WTC11 (cell line): ENCODE results near the gene EPHA6. TPM values are rescaled to one million over a fixed set of nuclear protein-coding genes. Genes with fewer than 3 reads are reported as not detected.

Experiments used
- ATAC-seq: fragments of 200-7000 bp; cut with Tn5 transposase; 2 replicates; pipeline ENCODE4 v1.10.0; 2021; ENCODE audit warnings: mild to moderate bottlenecking, moderate library complexity
- CTCF ChIA-PET: fragments of 300-600 bp; sonication (Branson Sonifier 250); formaldehyde crosslinking; loops from one replicate; lab custom pipeline; 2021; ENCODE audit warnings: antibody characterized with exemption; lab: Charles Lee
- POLR2A ChIA-PET: fragments of 350-600 bp; sonication (Branson Sonifier 250); formaldehyde crosslinking; loops from one replicate; lab custom pipeline; 2021; ENCODE audit warnings: antibody characterized with exemption; lab: Charles Lee
- DNase-seq: peaks from one replicate; pipeline ENCODE4 v3.0.0; 2021; ENCODE audit warnings: low spot score
- H3K27ac Mint-ChIP-seq: 2 replicates; pipeline ENCODE4 v1.8.0; 2021; ENCODE audit warnings: mixed read lengths
- H3K27me3 Mint-ChIP-seq: 2 replicates; pipeline ENCODE4 v1.8.0; 2021; ENCODE audit warnings: low read depth, mild to moderate bottlenecking, moderate library complexity, mixed read lengths
- H3K36me3 Mint-ChIP-seq: 2 replicates; pipeline ENCODE4 v1.8.0; 2021; ENCODE audit warnings: mixed read lengths
- H3K4me1 Mint-ChIP-seq: 2 replicates; pipeline ENCODE4 v1.8.0; 2022; ENCODE audit warnings: mixed read lengths
- H3K4me3 Mint-ChIP-seq: 2 replicates; pipeline ENCODE4 v1.8.0; 2021; ENCODE audit warnings: mild to moderate bottlenecking, moderate library complexity, mixed read lengths
- H3K9me3 Mint-ChIP-seq: 2 replicates; pipeline ENCODE4 v1.8.0; 2021; ENCODE audit warnings: mixed read lengths
- ESRRA ChIP-seq: sonication (generic); formaldehyde crosslinking; IDR thresholded peaks from 2 replicates; pipeline ENCODE4 v1.8.1; 2022; ENCODE audit warnings: mild to moderate bottlenecking, missing genetic modification reagents, borderline replicate concordance
- FOXJ3 ChIP-seq: sonication (generic); formaldehyde crosslinking; IDR thresholded peaks from 2 replicates; pipeline ENCODE4 v1.9.0; 2021; ENCODE audit warnings: missing genetic modification reagents, mild to moderate bottlenecking, borderline replicate concordance
- FOXP1 ChIP-seq: sonication (generic); formaldehyde crosslinking; IDR thresholded peaks from 2 replicates; pipeline ENCODE4 v1.8.0; 2022; ENCODE audit warnings: missing genetic modification reagents, mild to moderate bottlenecking, moderate library complexity, borderline replicate concordance
- GABPB1 ChIP-seq: sonication (generic); formaldehyde crosslinking; IDR thresholded peaks from 2 replicates; pipeline ENCODE4 v1.8.1; 2023; ENCODE audit warnings: mild to moderate bottlenecking, missing genetic modification reagents
- GRHL2 ChIP-seq: fragments of 250-450 bp; sonication (Bioruptor Pico); IDR thresholded peaks from 2 replicates; pipeline ENCODE4 v1.8.0; 2022; ENCODE audit warnings: mild to moderate bottlenecking, moderate library complexity; ENCODE audit not compliant: insufficient replicate concordance, severe bottlenecking
- NFATC4 ChIP-seq: fragments of 250-450 bp; sonication (Bioruptor Pico); IDR thresholded peaks from 2 replicates; pipeline ENCODE4 v1.9.0; 2021; ENCODE audit warnings: mild to moderate bottlenecking
- SMAD4 ChIP-seq: sonication (generic); formaldehyde crosslinking; IDR thresholded peaks from 2 replicates; pipeline ENCODE4 v1.8.0; 2022; ENCODE audit warnings: mild to moderate bottlenecking, missing genetic modification reagents
- SOX15 ChIP-seq: fragments of 250-450 bp; sonication (Bioruptor Pico); IDR thresholded peaks from 2 replicates; pipeline ENCODE4 v1.9.0; 2021; ENCODE audit warnings: mild to moderate bottlenecking
- TEAD1 ChIP-seq: sonication (generic); formaldehyde crosslinking; IDR thresholded peaks from 2 replicates; pipeline ENCODE4 v1.8.0; 2022; ENCODE audit warnings: mild to moderate bottlenecking, missing genetic modification reagents
- TEAD4 ChIP-seq: sonication (generic); formaldehyde crosslinking; IDR thresholded peaks from 2 replicates; pipeline ENCODE4 v1.8.0; 2022; ENCODE audit warnings: mild to moderate bottlenecking, missing genetic modification reagents
- ZNF232 ChIP-seq: sonication (generic); formaldehyde crosslinking; IDR thresholded peaks from 2 replicates; pipeline ENCODE4 v1.8.0; 2022; ENCODE audit warnings: mild to moderate bottlenecking, missing genetic modification reagents
- total RNA-seq: library from RNA; stranded (reverse); gene quantifications from 3 replicates; pipeline ENCODE4 v1.2.3, GENCODE V29; 2021
- TF ChIP-seq, protein P1 (sequence below): sonication (generic); formaldehyde crosslinking; IDR thresholded peaks from 2 replicates; pipeline ENCODE4 v1.8.0; 2023; ENCODE audit warnings: mild to moderate bottlenecking, missing genetic modification reagents
- TF ChIP-seq, protein P2 (sequence below): sonication (generic); formaldehyde crosslinking; IDR thresholded peaks from 2 replicates; pipeline ENCODE4 v1.8.1; 2023; ENCODE audit warnings: mild to moderate bottlenecking, missing genetic modification reagents, moderate library complexity
- TF ChIP-seq, protein P3 (sequence below): sonication (generic); formaldehyde crosslinking; IDR thresholded peaks from 2 replicates; pipeline ENCODE4 v1.8.1; 2022; ENCODE audit warnings: missing genetic modification reagents, borderline replicate concordance
- TF ChIP-seq, protein P4 (sequence below): sonication (generic); formaldehyde crosslinking; IDR thresholded peaks from 2 replicates; pipeline ENCODE4 v1.8.0; 2023; ENCODE audit warnings: missing genetic modification reagents
- TF ChIP-seq, protein P5 (sequence below): sonication (generic); formaldehyde crosslinking; conservative IDR thresholded peaks from 2 replicates; pipeline ENCODE4 v1.8.1; 2022; ENCODE audit warnings: mild to moderate bottlenecking, missing genetic modification reagents
- TF ChIP-seq, protein P6 (sequence below): fragments of 250-450 bp; sonication (Bioruptor Pico); IDR thresholded peaks from 2 replicates; pipeline ENCODE4 v1.8.0; 2021; ENCODE audit warnings: mild to moderate bottlenecking
- TF ChIP-seq, protein P7 (sequence below): sonication (generic); formaldehyde crosslinking; IDR thresholded peaks from 2 replicates; pipeline ENCODE4 v1.8.1; 2023; ENCODE audit warnings: mild to moderate bottlenecking, missing genetic modification reagents
- TF ChIP-seq, protein P8 (sequence below): sonication (generic); formaldehyde crosslinking; IDR thresholded peaks from 2 replicates; pipeline ENCODE4 v1.8.1; 2023; ENCODE audit warnings: mild to moderate bottlenecking, moderate library complexity, missing genetic modification reagents

EPHA6 gene
- total RNA-seq, 1 experiment from 2014 or later: 2.1 TPM

DNA sequence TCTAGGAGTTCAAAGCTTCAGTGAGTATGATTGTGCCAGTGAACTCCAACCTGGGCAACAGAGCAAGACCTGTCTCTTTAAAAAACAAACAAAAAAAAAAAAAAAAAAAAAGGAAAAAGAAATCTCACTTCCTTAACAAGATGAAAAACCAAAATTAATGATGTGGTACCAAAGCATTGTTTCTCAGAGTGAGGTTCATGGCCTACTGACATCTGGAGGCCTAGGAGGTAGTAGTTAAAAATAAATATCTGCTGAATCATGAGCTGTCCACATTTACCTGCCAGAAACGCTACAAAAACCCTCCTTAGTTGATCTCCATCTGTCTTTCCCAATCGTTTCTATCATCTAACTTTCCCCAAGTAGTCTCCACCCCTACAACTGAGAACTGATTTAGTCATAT is 51.2 kb downstream of the EPHA6 start (continued):
- TF ChIP-seq, protein P1, sequence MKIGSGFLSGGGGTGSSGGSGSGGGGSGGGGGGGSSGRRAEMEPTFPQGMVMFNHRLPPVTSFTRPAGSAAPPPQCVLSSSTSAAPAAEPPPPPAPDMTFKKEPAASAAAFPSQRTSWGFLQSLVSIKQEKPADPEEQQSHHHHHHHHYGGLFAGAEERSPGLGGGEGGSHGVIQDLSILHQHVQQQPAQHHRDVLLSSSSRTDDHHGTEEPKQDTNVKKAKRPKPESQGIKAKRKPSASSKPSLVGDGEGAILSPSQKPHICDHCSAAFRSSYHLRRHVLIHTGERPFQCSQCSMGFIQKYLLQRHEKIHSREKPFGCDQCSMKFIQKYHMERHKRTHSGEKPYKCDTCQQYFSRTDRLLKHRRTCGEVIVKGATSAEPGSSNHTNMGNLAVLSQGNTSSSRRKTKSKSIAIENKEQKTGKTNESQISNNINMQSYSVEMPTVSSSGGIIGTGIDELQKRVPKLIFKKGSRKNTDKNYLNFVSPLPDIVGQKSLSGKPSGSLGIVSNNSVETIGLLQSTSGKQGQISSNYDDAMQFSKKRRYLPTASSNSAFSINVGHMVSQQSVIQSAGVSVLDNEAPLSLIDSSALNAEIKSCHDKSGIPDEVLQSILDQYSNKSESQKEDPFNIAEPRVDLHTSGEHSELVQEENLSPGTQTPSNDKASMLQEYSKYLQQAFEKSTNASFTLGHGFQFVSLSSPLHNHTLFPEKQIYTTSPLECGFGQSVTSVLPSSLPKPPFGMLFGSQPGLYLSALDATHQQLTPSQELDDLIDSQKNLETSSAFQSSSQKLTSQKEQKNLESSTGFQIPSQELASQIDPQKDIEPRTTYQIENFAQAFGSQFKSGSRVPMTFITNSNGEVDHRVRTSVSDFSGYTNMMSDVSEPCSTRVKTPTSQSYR (CRISPR knock-in tag): no peak
- TF ChIP-seq SOX15 (CRISPR knock-in tag): no peak

DNA sequence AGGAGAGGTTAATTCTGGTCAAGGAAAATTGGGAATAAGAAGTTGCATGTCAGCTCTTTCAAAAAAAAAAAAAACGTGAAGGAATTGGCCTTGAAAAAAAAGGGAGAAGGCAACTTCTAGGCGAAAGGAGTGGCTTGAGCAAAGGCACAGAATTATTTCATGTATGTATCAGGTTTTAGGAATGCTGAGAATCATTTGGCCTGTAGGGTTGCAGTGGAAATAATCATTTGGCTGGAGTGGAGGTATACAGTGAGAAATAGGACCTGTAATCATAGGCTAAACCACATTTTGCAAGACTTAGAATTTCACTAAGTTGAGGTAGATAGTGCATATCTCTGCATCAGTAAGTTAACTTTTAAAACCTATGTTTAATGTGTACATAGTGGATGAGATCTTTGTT is 54.9 kb downstream of the EPHA6 start:
- TF ChIP-seq GABPB1 (CRISPR knock-in tag): no peak
- no peak for TF ChIP-seq ZNF232 (CRISPR knock-in tag)
- TF ChIP-seq TEAD1 (CRISPR knock-in tag): no peak
- no peak for TF ChIP-seq FOXP1 (CRISPR knock-in tag)
- no peak for TF ChIP-seq FOXJ3 (CRISPR knock-in tag)
- TF ChIP-seq, protein P2, sequence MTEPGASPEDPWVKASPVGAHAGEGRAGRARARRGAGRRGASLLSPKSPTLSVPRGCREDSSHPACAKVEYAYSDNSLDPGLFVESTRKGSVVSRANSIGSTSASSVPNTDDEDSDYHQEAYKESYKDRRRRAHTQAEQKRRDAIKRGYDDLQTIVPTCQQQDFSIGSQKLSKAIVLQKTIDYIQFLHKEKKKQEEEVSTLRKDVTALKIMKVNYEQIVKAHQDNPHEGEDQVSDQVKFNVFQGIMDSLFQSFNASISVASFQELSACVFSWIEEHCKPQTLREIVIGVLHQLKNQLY (CRISPR knock-in tag): no peak
- no peak for TF ChIP-seq ESRRA (CRISPR knock-in tag)
- TF ChIP-seq, protein P3, sequence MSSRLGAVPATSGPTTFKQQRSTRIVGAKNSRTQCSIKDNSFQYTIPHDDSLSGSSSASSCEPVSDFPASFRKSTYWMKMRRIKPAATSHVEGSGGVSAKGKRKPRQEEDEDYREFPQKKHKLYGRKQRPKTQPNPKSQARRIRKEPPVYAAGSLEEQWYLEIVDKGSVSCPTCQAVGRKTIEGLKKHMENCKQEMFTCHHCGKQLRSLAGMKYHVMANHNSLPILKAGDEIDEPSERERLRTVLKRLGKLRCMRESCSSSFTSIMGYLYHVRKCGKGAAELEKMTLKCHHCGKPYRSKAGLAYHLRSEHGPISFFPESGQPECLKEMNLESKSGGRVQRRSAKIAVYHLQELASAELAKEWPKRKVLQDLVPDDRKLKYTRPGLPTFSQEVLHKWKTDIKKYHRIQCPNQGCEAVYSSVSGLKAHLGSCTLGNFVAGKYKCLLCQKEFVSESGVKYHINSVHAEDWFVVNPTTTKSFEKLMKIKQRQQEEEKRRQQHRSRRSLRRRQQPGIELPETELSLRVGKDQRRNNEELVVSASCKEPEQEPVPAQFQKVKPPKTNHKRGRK (CRISPR knock-in tag): no peak
- TF ChIP-seq, protein P1 (CRISPR knock-in tag): no peak
- TF ChIP-seq TEAD4 (CRISPR knock-in tag): no peak
- no peak for TF ChIP-seq SMAD4
- TF ChIP-seq, protein P4, sequence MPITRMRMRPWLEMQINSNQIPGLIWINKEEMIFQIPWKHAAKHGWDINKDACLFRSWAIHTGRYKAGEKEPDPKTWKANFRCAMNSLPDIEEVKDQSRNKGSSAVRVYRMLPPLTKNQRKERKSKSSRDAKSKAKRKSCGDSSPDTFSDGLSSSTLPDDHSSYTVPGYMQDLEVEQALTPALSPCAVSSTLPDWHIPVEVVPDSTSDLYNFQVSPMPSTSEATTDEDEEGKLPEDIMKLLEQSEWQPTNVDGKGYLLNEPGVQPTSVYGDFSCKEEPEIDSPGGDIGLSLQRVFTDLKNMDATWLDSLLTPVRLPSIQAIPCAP (CRISPR knock-in tag): no peak
- TF ChIP-seq NFATC4 (CRISPR knock-in tag): no peak
- TF ChIP-seq, protein P5, sequence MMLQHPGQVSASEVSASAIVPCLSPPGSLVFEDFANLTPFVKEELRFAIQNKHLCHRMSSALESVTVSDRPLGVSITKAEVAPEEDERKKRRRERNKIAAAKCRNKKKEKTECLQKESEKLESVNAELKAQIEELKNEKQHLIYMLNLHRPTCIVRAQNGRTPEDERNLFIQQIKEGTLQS (CRISPR knock-in tag): no peak
- TF ChIP-seq, protein P6, sequence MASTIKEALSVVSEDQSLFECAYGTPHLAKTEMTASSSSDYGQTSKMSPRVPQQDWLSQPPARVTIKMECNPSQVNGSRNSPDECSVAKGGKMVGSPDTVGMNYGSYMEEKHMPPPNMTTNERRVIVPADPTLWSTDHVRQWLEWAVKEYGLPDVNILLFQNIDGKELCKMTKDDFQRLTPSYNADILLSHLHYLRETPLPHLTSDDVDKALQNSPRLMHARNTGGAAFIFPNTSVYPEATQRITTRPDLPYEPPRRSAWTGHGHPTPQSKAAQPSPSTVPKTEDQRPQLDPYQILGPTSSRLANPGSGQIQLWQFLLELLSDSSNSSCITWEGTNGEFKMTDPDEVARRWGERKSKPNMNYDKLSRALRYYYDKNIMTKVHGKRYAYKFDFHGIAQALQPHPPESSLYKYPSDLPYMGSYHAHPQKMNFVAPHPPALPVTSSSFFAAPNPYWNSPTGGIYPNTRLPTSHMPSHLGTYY (CRISPR knock-in tag): no peak
- TF ChIP-seq, protein P7, sequence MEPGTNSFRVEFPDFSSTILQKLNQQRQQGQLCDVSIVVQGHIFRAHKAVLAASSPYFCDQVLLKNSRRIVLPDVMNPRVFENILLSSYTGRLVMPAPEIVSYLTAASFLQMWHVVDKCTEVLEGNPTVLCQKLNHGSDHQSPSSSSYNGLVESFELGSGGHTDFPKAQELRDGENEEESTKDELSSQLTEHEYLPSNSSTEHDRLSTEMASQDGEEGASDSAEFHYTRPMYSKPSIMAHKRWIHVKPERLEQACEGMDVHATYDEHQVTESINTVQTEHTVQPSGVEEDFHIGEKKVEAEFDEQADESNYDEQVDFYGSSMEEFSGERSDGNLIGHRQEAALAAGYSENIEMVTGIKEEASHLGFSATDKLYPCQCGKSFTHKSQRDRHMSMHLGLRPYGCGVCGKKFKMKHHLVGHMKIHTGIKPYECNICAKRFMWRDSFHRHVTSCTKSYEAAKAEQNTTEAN (CRISPR knock-in tag): no peak
- TF ChIP-seq GRHL2 (CRISPR knock-in tag): no peak
- TF ChIP-seq, protein P8, sequence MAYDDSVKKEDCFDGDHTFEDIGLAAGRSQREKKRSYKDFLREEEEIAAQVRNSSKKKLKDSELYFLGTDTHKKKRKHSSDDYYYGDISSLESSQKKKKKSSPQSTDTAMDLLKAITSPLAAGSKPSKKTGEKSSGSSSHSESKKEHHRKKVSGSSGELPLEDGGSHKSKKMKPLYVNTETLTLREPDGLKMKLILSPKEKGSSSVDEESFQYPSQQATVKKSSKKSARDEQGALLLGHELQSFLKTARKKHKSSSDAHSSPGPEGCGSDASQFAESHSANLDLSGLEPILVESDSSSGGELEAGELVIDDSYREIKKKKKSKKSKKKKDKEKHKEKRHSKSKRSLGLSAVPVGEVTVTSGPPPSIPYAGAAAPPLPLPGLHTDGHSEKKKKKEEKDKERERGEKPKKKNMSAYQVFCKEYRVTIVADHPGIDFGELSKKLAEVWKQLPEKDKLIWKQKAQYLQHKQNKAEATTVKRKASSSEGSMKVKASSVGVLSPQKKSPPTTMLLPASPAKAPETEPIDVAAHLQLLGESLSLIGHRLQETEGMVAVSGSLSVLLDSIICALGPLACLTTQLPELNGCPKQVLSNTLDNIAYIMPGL: no peak
- no peak for ATAC-seq
- no peaks in the 10 kb centered on the region for H3K36me3 Mint-ChIP-seq
- H3K4me1 Mint-ChIP-seq: no peaks in the 10 kb centered on the region
- ChIA-PET POLR2A (no interaction called here), CTCF (no interaction called here)
- no peak overlapping the region for H3K4me3 Mint-ChIP-seq
- no peak for DNase-seq
- no peak overlapping the region for H3K27ac Mint-ChIP-seq
- no peaks in the 10 kb centered on the region for H3K9me3 Mint-ChIP-seq
- no peaks in the 10 kb centered on the region for H3K27me3 Mint-ChIP-seq
